Stimulated activated naive CD4-positive, alpha-beta T cell (primary cell): ENCODE measurements around the gene NFYA.

Experiments
- DNase-seq, 6 experiments: peaks; one replicate each; lab custom pipeline; 2025; lab: John Stamatoyannopoulos, UW

The NFYA gene

DNA sequence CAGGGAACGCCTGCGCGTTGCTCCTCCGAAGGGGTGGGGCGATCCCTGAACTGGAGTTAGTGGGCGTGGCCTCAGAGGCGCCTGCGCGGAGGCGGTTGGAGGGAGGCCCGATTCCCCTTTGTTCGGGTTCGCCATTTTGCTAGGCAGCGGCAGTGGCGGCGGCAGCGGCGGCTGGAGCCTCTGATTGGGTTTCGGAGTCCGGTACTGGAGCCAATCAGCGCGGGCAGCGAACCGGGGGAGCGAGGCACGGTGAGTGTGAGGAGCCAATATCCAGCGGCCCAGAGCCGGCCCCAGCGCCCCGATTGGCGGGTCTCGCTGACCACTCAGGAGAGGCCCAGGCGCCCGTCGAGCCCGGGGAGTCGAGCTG, at the start of gene NFYA:
TSS of gene NFYA (plus strand) at position 139 of the 367 bp plus-strand sequence. CDS start 6,116 bp downstream, outside the sequence.
- peak; percentile 100 for DNase-seq

GRCh38 chr6:41023114-41023513, 49.7 kb upstream of the NFYA start:
- no peak for DNase-seq

GRCh38 chr6:41025966-41026530, 46.7 kb upstream of the NFYA start:
- no peak for DNase-seq

DNA sequence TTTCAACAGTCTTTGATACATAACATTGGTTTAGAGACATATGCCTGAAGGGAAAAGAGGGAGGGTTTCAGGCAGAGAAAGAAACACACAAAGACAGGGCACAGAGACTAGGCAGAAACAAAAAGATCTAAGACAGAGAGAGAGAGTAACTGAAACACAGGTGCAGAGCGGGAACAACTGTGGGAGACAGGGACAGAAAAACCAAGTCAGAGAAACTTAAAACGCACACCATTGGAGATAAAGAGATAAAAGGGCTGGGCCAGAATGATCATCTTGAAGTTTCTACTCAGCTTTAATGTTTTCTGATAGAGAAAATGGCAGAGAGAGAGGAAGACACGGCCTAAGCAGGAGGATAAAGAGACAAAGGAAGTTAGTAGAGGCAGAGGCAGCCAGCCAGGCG, 45.5 kb upstream of the NFYA start:
- DNase-seq = peak in 1 of 6 experiments; percentile 26

DNA sequence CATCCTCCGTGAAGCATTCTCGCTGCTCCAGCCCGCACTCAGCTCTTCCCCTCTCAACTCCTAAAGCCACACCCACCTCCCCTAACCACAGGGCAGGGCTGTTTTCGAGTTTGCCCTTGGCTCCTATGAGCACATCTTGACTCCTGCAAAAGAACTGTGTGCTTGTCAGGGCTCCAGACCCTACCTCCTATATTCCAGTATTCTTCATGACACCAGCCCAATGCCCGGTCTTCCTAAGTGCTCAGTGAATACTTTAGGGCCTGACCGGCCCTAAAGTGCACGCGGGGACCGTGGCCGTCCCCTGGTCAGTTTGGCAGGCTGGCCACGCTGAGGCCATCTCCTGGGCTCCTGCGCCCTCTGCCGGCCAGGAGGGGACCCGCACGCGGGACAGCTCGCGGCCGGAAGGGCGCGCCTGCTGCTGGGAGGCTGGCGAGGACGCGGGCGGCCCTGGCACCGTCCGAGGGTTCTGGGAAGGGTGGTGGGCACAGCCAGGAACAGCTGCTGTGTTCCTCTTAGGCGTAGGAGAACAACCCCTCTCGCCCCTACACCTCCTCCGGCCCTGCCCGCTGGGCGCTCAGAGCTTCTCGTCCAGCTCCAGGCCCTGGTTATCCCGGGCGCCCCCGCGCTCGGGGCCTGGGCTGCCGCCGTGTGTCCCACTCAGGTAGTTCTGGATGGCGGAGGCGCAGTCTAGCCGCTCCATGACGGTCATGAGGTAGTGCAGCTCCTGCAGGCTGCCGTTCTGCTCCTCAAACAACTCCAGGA, 44.8 kb upstream of the NFYA start:
- DNase-seq = peak; percentile 28 to 76 (median 60)

GRCh38 chr6:41028561-41029412, 44.0 kb upstream of the NFYA start:
- DNase-seq = peak in 2 of 6 experiments; percentile 1 to 14

- no peak for DNase-seq
Observed at GRCh38 chr6:41032830-41033229, 39.9 kb upstream of the NFYA start.

- no peak for DNase-seq
Observed at GRCh38 chr6:41033776-41034175, 39.0 kb upstream of the NFYA start.

- DNase-seq = no peak
Observed at GRCh38 chr6:41036186-41036585, 36.6 kb upstream of the NFYA start.

DNA sequence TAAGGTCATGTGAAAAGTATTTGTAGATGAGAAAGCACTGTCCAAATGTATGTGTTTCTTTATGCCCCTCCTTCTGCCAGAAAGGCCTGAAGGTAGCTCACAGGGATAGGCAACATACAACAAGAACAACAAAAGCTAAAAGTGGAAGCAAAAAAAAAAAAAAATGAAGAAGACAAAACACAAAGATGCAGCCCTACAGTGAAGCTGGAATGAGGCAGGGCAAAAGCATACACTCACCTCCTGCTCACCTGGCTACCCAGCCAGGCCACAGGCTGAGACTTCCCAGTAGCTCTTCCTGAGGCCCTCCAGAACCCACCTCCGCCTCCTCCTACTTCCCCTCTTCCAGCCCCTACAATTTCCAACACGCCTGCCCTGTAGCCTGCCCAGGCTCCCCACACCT, 36.2 kb upstream of the NFYA start:
- no peak for DNase-seq

DNA sequence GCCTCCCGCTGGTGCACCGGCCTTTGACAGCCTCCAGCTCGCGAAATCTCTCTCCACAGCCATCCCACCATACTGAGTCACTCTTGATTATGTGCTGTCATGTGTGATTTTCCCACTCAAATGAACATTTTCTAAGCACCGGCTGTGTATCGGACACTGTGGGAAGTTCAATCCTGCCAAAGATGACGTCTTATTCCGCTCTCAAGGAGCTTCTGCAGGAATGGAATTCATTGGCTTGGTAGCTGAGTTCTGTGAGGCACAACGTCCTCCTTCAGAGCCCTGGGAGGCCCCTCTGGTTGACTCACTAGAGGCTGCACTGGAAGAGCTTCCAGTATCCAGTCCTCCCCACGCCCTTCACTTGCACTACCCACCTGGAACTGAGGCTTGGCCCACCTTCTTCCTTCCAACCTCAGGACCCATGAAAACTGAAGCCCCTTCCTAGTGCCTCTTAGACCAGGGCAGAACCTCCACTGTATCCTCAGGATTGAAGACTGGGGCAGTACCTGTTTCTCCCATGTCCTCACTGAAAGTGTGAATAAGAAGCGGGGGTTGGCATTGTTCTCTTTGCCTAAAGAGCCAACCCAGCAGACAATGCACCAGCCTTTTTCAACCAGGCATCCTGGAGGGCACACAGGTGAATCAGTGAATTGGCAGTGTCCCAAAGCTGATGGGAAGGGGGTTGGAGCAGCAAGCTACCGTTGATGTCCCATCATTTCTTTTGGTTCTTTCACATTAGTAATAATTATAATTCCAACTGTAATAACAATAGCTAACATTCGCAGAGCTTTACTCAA, 35.5 kb upstream of the NFYA start:
- no peak for DNase-seq

DNA sequence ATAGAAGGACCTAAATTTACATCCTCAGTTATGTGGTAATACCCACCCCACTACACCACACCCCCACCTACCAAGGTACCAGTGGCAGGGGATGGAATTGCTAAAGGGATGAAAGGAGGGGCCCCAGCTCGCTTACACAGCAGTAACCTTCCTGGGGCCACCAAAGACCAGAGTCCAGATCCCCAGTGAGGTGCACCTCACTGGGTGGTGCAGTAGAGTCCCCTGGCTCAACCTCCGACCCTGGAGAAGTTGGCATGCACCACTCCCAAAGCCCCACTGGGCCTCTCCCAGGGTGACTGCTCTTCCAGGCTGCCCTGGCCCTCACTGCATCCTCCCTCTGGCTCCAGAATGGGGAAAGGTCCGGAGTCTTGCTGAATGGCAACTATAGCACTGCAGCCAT, 34.6 kb upstream of the NFYA start:
- DNase-seq = no peak

GRCh38 chr6:41039060-41039998, 33.4 kb upstream of the NFYA start, which contains the start of gene UNC5CL:
Gene UNC5CL (minus strand): TSS chr6:41039221. CDS start chr6:41035074, 4,147 bp downstream.
- peak; percentile 5 to 47 (median 16) for DNase-seq

DNA sequence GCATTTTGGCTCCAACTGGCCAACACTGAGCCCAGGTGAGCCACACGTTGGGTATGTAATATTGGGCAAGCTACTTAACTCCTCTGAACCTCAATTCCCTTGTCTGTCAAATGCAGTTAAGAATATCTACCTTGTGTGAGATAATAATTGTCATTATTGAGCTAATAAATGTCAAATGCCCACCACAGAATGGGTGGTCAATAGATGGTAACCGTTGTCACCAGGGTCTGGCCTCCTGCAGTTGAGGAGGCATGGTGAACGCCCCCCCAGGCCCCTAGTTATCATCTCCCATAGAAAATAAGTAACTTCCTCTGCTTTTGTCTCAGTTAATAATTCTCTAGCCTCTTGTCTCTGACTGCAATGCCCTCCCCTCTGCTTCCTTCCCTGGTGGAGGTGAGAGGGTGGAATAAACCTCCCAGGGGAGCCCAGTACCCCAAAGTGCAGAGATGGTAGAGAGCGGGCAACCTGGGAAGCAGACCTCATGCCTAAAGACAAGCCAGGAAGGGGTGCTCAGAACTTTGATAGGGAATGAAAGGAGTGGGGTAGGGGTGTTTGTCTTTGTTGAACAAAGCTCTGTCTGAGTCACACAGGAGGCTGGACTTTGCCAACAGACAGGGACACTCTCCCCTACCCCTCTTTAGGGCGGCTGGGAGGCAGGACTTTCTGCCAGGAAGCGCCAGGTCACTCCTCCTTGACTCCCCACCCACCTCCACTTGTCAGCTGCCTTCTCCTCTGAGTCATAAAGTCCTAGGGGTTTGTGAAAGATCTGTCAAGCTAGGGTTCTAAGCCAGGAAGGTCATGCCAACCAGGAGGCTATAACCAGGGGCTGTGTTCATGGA, 32.5 kb upstream of the NFYA start:
- no peak for DNase-seq

DNA sequence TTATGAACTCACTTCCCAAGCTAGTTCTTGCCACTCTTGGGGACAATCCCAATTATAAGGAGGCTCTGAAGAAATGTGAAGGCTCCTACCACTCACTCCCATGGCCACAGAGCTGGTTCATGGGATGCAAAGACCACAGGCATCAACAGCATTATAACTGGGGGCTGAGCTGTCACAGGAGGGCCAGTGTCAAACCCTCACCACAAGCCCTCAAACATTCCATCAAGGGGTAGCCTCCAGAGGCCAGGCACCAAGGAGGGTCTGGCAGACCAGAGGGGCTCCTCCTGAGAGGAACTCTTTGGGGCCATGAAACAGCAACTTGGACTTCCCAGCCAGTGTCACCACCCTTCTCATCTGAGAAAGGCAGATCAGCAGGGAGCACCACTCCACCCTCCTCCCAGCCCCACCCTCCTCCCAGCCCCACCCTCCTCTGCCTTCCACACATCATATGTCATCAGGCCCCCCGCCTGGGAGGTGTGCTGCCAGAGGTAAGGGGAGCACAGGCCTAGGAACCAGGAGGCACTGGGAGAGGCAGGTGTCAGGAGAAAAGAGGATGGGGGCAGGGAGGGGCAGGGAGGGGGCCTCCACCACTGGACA, 31.7 kb upstream of the NFYA start:
- no peak for DNase-seq

GRCh38 chr6:41042226-41043055, 30.3 kb upstream of the NFYA start, which contains the start of gene TSPO2:
Gene TSPO2 (plus strand): TSS chr6:41042467. CDS start chr6:41042986, 519 bp downstream.
- DNase-seq = no peak

DNA sequence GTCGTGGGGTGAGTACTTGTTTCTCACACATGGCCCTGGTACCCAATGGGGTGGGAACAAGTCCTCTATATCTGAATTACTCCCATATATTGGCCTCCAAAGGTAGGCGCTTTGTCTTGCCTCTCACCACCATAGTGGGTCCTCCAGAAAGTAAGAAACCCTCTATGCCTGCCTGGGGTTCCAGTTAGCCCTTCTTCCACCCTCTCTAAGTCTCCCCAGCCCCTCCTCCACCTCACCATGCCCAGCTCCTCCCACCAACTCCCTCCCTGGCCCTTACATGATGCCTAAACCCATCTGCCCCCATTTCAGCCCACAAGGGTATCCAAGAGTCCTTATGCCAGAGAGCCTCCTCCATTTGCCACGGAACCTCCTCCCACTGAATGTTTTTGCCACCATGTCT, 29.6 kb upstream of the NFYA start:
- DNase-seq = no peak

GRCh38 chr6:41045664-41046063, 27.1 kb upstream of the NFYA start:
- no peak for DNase-seq
